HG03442 (cell line): ENCODE measurements around the gene TRAF6.

Experiments
- ATAC-seq: cut with Tn5 transposase; IDR thresholded peaks from one replicate; pipeline ENCODE4 v1.9.1; 2021; ENCODE audit warnings: mild to moderate bottlenecking, moderate library complexity; ENCODE audit not compliant: unreplicated experiment

Gene TRAF6

DNA sequence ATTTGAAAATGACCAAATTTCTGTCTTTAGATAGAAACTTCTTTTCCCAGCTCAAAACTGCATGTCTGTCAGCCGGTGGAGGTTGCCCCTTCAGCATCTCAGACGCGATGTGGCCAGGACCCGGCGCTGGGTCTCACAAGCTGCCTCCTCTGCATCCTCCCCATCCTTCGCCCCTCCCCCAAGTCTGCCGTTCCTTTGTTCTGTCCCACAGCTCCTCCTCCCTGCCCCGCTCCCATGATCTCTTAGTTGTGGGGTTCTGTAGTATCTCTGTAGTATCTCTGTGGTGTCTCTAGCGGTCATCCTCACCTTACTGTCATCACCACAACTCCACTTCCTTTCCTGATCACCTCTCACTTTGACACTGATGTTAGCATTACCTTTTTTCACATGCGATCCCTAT, 49.9 kb downstream of the TRAF6 start:
- ATAC-seq, result no peak

DNA sequence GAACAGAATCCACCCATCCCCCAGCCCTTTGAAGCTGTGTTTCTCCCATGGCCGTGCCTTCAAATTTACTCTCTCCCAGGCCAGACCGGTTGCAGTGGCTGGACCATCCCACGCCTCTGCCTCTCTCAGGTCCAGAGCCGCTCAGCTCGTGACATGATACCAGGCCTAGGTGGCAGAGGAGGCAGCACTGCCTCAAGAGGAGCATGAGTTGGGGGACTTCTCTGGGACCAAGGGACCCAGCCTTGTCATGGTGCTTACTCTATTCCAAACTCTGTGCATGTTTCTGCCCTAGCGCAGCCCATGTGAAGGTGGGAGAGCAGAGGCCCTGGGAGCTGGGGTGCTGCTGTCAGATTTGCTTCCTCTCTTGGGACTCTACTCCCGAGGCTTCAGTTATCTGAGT, 51.0 kb downstream of the TRAF6 start:
- no peak for ATAC-seq

DNA sequence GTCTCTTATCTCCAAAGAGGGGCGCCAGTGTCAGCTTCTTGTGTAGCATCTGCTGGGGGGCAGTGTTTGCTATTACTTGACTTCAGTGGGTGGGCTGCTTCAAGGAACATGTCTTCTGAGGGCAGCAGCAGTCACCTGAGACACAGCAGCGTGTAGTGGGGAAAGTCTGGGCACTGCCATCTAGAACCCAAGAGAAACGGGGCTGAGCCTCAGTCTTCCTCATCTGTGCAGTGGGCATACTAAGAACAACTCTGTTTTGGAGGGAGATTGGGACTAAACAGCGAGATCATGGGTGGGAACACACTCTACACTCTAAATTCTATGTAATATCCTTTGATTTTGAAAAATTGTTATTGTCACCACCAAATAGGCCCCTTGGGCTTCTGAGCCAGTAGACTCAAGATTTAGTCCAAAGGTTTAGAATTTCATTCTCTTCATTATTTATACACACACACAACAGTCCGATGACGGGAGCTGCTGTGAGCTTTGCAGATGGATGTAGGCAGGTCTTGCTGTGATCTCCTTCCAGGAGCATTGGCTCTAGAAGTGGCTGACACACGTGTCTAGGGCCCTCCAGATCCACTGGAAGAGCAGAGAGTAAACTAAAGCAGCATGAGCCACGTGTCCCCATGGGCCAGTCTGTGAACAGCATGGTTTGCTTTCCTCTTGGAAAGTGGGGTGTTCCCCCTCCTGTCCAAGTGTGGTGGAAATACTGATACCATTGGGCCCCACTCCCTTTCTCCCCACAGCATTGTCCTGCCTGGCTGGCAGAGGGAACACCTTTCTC, 51.8 kb downstream of the TRAF6 start:
- no peak for ATAC-seq

DNA sequence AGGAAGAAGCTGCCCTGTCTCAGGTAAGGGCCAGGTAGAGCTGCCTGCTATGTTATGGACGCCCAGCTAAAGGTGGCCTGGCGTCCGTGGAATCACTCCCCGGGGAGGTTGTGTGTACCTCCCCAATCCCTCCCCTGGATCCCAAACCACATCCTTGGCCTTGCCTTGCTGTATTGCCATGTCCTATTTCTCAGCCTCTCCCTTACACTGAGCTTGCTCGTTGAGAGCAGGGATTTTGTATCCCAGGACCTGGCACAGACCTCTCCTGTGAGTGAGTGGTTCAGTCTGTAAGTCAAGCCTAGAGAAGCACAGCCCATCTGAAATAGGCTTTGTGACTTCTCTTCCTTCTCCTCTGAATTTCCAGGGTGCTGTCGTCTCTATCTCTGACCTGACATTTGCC, 53.9 kb downstream of the TRAF6 start:
- no peak for ATAC-seq

DNA sequence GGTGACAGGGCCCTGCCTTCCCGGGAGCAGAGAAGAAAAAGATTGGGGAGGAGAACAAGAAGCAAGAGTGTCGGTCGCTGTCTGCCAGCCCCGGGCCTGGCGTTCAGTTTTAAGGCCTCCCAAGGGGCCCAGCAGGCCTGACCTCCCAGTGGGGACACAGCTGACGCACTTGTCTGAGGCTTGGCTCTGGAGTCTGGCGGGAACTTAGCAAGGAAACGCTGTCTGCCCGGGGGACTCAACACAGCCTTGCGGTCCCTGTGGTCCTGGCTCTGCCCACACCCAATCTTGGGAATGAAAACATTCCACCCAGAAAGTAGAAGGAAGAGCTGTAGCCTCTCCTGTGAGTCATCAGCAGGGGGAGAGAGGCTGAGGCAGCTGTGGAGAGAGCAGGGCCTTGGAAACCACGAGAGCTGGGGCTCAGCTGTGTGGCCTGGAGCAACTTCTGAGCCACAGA, 54.4 kb downstream of the TRAF6 start:
- ATAC-seq, result no peak

DNA sequence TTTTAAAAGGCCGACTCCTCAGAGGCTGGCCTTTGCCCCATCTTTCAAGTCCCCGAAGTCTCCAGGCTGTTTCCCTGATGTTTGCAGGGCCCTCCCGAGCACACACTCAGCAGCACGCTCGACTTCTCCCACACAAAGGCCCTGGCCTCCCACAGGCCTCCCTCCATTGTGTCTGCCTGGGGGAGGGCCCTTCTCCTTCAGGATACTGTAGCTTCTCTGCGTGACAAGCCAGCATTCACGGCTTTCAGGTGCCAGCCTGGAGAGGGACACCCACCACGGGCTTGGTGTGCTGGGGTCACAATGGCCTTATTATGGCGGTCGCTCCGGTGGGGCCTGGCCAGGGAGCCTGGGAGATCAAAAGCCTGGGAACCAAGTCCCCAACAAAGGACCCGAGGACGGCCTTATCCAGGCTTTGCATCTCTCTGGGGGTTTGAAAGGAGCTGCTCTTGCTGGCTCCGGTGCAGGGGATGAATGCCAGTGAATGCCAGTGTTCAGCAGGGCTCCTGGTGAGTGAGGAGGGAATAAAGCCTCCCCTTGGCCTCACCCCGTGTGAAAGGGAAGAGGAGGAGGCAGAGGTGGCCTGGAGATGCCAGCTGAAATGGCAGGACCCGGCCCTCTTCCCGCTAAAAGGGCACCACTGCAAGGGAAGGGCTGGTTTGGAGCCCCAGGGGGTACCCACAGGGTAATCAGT, 55.0 kb downstream of the TRAF6 start:
- ATAC-seq, result no peak

DNA sequence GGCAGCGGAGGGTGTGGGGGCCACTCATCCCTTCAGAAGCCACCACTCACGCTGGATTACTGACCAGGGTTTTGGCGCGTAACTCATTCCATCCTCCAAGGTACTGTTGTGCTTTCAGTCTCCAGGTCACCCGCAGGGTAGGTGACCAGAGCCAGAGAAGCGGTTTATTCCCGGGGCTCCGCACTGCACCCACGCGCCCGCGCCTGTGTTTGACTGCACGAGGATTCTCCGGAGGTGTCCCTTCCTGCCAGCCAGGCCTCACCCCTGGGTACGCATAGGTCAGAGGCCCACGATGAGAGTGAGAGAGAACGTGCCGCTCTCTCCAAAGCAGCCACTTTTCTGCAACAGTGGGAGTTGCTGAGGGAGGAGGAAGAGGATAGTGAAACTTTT, 55.5 kb downstream of the TRAF6 start:
- ATAC-seq, result no peak

DNA sequence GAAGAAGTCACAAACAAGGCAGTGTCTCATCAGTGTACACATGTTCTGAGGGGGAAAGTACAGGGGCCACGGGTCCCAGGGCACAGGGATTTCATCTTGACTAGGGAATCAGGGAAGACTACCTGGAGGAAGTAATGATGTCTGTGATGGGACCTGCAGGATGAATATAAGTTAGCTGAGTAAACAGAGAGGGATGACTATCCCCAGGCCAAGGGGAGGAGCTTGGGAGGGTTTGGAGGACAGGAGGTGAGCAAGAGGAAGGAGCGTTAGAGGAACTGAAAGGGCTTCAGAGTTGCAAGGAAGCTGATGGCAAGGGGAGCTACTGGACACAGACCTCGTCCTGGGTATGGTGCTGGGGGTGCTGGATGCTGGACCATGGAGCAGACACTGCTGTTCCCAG, 56.4 kb downstream of the TRAF6 start:
- ATAC-seq, result no peak

DNA sequence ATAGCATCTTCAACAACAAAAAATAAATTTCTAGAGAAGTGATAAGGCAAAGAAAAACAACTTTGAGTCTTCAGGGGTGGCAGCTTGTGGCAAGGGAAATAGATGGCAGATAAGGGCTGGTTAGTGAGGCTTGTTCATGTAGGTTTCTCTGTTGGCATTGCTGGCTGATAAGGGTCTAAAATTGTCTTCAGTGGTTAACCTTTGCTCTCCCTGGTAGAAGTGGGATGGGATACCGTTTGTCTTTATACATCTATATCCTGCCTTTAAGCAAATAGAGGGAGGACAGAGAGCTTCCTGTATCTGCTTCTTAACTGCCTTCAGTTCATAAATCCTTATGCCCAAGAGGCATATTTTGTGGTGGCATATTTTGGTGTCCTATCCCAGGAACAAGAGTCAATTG, 57.1 kb downstream of the TRAF6 start:
- no peak for ATAC-seq

DNA sequence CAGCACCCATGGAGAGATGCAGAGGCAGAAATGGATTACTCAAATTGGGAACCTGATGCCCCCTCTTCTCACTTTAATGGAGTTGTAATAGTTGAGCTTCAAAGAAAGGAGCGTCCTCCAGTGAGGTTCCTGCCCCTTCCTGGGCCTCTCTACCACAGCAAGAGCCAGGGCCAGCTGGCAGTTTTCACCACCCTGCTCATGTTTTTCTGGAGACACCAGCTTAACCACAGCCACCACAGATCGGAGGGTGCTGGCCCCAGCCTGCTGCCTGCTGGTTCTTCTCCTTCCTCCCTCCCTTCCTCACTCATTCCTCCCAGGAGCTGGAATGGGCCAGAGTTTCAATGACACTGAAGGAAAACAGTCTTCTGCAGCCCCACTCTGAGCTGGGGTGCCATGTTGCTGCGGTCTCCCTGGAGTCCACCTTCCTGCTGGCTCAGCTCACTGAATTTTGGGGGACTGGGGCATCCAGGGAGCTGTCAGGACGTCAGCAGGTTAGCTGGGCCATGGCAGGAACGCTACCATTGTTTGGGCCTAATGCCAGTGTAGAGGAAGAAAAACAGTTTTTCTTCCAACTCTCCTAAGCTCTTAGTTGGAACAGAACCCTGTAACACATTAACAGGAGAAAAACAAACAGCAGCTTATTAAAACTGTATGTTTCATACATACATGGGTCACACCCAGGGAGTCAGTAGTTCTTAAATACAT, 57.7 kb downstream of the TRAF6 start:
- no peak for ATAC-seq

DNA sequence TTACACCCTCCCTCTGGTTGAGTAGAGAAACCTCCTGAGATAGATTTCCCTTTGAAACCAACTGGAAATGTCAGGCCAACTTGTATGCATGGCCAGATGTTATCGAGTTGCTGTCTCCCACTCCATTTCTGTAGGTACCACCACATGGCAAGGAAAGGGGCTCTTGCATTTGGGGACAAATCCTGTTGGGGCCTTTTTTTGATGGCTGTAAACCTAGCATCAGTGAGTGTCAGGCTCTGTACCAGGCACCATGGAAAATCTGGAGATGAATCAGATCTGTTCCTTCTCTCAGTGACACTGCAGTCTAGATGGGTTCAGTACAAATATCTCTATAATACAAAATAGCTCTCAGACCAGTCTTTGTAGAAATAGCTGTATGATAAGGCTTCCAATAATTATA, 58.4 kb downstream of the TRAF6 start:
- ATAC-seq, result no peak

DNA sequence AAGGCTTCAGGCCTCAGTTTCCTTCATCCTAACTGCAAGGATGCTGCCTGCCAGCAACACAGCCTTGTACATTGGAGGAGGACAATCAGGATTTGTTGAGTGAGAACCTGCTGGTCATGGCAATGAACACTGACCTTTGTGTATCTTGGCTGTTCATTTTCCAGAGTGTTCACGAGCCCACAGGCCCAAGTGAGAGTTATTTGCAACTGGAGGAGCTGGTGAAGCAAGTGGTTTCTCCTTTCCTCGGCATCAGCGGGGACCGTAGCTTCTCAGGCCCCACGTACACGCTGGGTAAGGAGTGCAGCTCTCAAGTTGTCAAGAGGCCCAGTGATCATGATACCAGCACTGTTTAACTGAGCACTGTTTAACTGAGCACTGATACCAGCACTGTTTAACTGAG, 59.0 kb downstream of the TRAF6 start:
- no peak for ATAC-seq

DNA sequence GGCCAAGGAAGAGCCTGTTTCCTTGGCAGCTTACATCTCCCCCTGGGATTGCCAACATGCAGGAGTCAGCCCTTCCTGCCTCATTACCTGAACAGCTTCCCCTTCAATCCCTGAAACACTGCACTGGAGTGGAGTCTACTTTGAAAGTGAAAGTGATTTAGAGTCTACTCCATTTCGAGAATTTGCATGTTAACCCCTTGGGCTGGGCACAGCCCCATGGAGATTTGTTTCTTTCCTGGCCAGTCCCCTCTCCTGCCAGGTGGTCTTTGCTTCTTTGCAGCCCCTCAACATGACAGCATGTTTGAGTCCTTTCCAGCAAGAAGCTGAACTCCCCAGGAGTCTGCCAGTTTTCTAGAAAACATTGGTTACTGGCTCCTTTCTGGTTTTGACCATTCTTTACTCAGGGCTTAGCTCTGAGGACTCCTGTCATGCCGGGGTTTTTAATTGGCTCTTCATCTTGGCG, 59.9 kb downstream of the TRAF6 start:
- ATAC-seq, result peak; percentile 58

DNA sequence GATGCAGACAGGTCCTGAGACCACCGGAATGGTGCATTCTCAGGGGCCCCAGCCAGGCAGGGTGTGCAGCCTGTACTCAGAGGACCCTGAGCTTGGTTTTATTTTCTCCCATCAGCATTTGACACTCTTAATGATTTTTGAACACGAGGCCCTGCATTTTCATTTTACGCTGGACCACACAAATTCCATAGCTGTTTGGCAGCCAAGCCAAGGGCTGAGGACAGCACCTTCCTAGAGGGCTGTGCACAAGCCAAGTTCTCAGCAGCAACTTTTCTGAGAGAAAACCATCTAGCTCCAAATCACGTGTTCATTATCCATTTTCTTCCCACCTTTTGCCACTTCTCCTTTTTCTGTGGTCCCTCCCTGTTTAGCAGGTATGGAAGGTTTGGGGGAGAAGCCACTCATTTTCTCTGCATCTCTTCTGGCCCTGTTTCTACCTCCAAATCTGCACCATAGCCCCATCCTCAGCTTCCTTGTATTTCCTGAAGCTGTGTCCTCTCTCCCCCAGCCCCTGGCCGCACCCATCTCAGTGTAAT, 60.4 kb downstream of the TRAF6 start:
- no peak for ATAC-seq

DNA sequence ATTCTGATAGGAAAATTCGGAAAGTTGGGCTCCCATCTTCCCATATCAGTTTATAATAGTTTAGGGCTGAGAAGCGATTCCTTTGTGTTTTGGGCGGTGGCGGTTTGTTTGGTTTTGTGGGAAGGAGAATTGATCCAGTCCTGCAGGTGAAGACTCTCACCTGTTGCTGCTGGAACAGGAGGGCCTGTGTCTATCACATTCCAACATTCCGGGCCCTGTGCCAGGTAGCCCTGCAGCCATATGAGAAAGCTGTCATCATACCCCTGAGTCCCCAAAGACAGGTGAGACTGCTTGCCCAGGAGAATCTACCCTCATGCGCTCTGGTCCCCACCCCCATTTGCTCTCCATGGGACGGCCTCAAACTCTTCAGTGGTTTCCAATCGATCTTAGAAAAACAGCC, 62.1 kb downstream of the TRAF6 start:
- ATAC-seq, result no peak

DNA sequence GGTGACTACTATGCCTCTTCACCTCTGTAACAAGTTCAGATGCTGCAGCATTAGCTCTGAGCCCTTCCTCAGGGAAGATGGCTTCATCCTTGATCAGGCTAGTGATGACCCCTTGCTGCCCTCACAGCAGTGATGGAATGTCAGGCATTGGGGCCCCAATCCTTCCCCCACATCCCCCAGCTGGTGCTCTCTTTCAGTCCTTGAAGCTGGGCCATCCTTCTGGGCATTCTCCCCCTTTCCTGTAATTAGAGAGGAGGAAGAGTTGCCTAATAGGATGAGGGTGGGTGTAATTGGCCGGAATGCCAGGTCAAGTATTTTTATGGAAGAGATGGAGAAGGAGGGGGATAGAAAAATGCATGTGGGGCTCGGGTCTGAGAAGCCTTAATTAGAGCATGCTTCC, 62.6 kb downstream of the TRAF6 start:
- no peak for ATAC-seq

DNA sequence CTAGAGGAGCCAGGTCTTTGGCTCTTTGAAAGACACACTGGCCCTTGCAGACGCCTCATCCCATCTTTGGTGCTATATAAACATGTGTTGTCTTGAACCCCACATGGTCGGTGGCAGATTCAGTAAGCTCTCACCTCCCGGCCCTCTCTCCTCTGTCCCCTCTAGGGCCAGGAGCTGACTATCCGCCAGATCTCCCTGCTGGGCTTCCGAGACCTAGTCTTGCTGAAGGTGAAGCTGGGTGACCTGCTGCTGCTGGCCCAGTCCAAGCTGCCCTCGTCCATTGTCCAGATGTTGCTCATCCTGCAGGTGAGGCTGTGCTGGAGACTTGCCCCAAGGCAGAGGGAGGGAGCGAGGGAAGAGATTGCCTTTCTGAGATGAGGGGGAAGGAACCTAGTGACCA, 63.9 kb downstream of the TRAF6 start:
- ATAC-seq, result no peak

DNA sequence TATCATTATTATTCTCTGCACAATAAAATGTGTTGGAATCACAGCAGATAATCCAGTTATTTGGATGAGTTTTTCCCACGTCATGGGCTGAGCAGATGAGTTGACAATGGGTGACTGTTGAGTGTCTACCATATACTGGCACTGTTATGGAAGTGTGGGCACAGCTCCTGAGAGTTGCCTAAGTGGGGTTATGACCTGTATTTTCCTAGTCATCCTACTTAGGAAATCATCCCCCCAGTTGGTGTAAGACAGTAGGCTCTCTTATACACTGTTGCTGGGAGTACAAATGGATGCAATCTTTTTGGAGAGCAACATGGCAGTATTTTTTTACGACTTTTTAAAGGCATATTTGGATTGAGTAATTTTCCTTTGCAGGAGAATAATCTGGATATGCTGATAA, 66.4 kb downstream of the TRAF6 start:
- no peak for ATAC-seq

DNA sequence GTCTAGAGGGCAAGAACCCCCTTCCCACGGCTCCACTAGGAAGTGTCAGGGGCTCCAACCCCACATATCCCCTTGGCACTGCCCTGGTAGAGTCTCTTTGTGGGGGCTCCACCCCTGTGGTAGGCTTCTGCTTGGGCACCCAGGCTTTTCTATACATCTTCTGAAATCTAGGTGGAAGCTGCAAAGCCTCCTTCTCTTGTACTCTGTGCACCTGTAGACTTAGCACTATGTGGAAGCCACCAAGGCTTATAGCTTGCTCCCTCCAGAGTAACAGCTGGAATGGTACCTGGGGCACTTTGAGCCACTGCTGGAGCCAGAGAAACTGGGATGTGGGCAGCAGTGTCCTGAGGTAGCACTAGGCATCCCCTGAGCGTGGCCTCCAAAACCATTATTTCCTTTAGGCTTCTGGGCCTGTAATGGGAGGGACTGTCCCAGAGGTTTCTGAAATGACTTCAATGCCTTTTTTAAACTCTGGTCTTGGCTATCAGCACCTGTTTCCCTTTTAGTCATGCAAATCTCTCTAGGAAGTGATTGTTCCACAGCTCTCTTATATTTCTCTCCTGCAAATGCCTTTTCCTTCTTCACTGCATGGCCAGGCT, 68.4 kb downstream of the TRAF6 start:
- peak; percentile 98 for ATAC-seq

DNA sequence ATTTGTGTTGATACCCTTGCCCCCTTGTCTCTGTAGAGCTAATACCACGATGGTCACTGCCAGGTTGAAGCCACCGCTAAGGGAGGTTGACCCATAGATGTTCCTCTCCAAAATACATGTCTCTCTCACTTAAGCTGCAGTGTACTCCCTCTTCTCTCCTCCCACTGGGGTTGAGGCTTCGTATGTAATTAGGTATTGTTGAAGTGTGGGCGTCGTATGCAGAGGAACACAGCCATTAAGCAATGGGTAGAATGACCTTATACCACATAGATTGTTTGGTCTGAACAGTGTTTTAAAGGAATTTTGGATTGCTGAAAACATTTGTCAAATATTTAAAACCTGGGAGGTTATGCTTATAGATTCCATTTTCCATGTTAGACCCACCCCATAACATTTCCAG, 71.9 kb downstream of the TRAF6 start:
- no peak for ATAC-seq

DNA sequence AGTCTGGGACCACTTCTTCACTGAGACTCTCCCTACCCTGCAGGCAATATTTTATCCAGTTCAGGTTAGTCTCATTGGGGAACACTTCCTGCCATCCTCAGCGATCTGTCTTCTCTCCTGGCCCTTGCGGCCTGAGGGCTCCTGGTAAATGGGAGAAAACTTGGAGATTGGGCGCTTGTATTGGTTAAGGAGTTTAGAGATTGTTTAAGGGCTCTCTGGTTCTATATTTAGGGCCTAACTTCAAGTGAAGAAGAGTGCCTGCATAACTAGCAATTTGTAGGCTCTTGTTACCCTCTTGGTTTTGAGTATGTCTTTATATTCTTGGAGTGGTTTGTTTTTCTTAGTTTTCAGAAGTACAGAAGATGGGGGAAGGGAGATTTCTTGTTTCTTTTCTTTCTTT, 72.7 kb downstream of the TRAF6 start:
- ATAC-seq, result no peak
